C4-2B (cell line): ENCODE measurements around the gene RRAGA.

Experiments used
- ZFX ChIP-seq: fragments of 450-650 bp; IDR thresholded peaks from 2 replicates; pipeline ENCODE4 v1.6.1; 2017
- TF ChIP-seq, protein P1 (sequence below): fragments of 450-650 bp; conservative IDR thresholded peaks from 2 replicates; pipeline ENCODE4 v1.5.1; 2017; ENCODE audit warnings: mild to moderate bottlenecking

- TF ChIP-seq, protein P1, sequence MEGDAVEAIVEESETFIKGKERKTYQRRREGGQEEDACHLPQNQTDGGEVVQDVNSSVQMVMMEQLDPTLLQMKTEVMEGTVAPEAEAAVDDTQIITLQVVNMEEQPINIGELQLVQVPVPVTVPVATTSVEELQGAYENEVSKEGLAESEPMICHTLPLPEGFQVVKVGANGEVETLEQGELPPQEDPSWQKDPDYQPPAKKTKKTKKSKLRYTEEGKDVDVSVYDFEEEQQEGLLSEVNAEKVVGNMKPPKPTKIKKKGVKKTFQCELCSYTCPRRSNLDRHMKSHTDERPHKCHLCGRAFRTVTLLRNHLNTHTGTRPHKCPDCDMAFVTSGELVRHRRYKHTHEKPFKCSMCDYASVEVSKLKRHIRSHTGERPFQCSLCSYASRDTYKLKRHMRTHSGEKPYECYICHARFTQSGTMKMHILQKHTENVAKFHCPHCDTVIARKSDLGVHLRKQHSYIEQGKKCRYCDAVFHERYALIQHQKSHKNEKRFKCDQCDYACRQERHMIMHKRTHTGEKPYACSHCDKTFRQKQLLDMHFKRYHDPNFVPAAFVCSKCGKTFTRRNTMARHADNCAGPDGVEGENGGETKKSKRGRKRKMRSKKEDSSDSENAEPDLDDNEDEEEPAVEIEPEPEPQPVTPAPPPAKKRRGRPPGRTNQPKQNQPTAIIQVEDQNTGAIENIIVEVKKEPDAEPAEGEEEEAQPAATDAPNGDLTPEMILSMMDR, result no peak
- no peak for TF ChIP-seq ZFX
These were observed 39.7 kb upstream of the RRAGA start for GRCh38 chr9:19009391-19009965.
